ENCODE results near the gene ERBB4.
"Not testable (repeated sequence)": the region's sequence is repeated elsewhere in the genome, so short reads cannot be mapped to it uniquely, and the experiment has no call there.

DNA sequence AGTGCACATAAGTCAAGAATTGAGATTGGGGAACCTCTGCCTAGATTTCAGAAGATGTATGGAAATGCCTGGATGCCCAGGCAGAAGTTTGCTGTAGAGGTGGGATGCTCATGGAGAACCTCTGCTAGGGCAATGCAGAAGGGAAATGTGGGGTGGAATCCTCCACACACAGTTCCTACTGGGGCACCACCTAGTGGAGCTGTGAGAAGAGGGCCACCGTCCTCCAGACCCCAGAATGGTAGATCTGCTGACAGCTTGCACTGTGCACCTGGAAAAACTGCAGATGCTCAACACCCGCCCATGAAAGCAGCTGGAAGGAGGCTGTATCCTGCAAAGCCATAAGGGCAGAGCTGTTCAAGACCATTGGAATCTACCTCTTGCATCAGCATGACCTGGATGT lies 71.1 kb downstream of the ERBB4 start:
- TF ChIP-seq, protein P1, sequence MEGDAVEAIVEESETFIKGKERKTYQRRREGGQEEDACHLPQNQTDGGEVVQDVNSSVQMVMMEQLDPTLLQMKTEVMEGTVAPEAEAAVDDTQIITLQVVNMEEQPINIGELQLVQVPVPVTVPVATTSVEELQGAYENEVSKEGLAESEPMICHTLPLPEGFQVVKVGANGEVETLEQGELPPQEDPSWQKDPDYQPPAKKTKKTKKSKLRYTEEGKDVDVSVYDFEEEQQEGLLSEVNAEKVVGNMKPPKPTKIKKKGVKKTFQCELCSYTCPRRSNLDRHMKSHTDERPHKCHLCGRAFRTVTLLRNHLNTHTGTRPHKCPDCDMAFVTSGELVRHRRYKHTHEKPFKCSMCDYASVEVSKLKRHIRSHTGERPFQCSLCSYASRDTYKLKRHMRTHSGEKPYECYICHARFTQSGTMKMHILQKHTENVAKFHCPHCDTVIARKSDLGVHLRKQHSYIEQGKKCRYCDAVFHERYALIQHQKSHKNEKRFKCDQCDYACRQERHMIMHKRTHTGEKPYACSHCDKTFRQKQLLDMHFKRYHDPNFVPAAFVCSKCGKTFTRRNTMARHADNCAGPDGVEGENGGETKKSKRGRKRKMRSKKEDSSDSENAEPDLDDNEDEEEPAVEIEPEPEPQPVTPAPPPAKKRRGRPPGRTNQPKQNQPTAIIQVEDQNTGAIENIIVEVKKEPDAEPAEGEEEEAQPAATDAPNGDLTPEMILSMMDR (IDR thresholded peaks at IDR 0.05): not testable (repeated sequence)
- not testable (repeated sequence) for TF ChIP-seq POLR2A (IDR thresholded peaks at IDR 0.05)

All from Peyer's patch (tissue), 4 donors.